HEK293T (cell line): ENCODE data around the gene CTIF.

ENCODE experiments used
- BHLHE40 ChIP-seq: fragments of 450-650 bp; IDR thresholded peaks from 2 replicates; pipeline ENCODE4 v1.6.1; 2016; ENCODE audit warnings: mild to moderate bottlenecking, moderate library complexity, borderline replicate concordance
- CTBP1 ChIP-seq: fragments of 450-650 bp; IDR thresholded peaks from 2 replicates; pipeline ENCODE4 v1.6.1; 2016; ENCODE audit warnings: borderline replicate concordance
- FOXK2 ChIP-seq: fragments of 450-650 bp; IDR thresholded peaks from 2 replicates; pipeline ENCODE4 v1.6.1; 2016; ENCODE audit warnings: mild to moderate bottlenecking
- FOXM1 ChIP-seq: fragments of 450-650 bp; IDR thresholded peaks from 2 replicates; pipeline ENCODE4 v1.6.1; 2017; ENCODE audit warnings: mild to moderate bottlenecking, borderline replicate concordance
- HDGF ChIP-seq: fragments of 450-650 bp; IDR thresholded peaks from 2 replicates; pipeline ENCODE4 v1.6.1; 2017; ENCODE audit warnings: antibody characterized with exemption, borderline replicate concordance
- LEF1 ChIP-seq: fragments of 450-650 bp; IDR thresholded peaks from 2 replicates; pipeline ENCODE4 v1.6.1; 2017; ENCODE audit warnings: mild to moderate bottlenecking, borderline replicate concordance
- NFRKB ChIP-seq: fragments of 450-650 bp; IDR thresholded peaks from 2 replicates; pipeline ENCODE4 v1.6.1; 2016; ENCODE audit warnings: mild to moderate bottlenecking, moderate library complexity
- SP1 ChIP-seq: fragments of 450-650 bp; IDR thresholded peaks from 2 replicates; pipeline ENCODE4 v1.6.1; 2017
- SUZ12 ChIP-seq: fragments of 450-650 bp; IDR thresholded peaks from 2 replicates; pipeline ENCODE4 v1.6.1; 2016; ENCODE audit warnings: mild to moderate bottlenecking
- TF ChIP-seq, protein P1 (sequence below): fragments of 450-650 bp; IDR thresholded peaks from 2 replicates; pipeline ENCODE4 v1.6.1; 2016

DNA sequence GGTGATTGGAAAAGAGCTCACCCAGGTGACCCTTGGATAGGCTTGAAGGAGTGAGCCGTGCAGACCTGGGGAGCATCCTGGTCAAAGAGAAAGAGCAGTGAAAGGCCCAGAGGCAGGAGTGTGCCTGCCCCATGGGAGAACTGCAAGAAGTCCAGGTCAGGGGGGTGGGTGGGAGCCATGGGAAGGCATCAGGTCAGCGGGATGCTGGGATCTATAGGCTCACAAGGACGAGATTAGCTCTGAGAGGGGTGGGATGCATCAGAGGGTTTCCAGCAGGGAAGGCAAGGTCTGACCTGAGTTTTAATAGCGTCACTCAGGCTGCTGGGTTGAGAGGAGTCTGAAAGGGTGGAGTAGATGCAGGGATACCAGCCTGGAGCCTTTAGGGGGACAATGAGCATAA lies 253.3 kb downstream of the CTIF start:
- no peak for TF ChIP-seq CTBP1
- TF ChIP-seq FOXM1: no peak
- no peak for TF ChIP-seq FOXK2
- TF ChIP-seq SP1: no peak
- no peak for TF ChIP-seq SUZ12
- no peak for TF ChIP-seq BHLHE40
- TF ChIP-seq NFRKB: no peak
- TF ChIP-seq, protein P1, sequence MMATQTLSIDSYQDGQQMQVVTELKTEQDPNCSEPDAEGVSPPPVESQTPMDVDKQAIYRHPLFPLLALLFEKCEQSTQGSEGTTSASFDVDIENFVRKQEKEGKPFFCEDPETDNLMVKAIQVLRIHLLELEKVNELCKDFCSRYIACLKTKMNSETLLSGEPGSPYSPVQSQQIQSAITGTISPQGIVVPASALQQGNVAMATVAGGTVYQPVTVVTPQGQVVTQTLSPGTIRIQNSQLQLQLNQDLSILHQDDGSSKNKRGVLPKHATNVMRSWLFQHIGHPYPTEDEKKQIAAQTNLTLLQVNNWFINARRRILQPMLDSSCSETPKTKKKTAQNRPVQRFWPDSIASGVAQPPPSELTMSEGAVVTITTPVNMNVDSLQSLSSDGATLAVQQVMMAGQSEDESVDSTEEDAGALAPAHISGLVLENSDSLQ: no peak
- no peak for TF ChIP-seq LEF1
- no peak for TF ChIP-seq HDGF
